22Rv1 (cell line): ENCODE data around the gene IL24.

Experiments used
- ZFX ChIP-seq: fragments of 450-650 bp; IDR thresholded peaks from 2 replicates; pipeline ENCODE4 v1.6.1; 2017; ENCODE audit warnings: antibody characterized with exemption, borderline replicate concordance
- TF ChIP-seq, protein P1 (sequence below): fragments of 450-650 bp; IDR thresholded peaks from 2 replicates; pipeline ENCODE4 v1.5.1; 2017; ENCODE audit warnings: mild to moderate bottlenecking

DNA sequence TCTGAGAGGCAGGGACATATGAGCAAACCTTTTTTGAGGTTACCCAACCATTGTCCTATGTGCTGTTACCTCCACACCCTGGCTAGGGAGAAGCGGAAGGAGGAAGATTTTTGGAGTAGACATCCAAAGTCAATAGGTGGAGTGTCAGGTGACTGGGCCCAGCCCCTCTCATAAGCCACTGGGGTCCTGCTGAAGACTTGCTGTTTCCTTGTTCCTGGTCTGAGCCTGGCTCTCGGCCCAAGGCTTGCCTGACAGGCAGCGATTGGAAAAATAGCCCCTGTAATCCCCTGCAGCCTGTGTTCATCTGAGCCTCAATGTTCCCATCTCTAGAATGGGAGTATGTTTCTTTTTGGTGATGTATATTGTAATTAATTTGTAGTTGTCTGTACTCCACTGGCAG lies 55.9 kb downstream of the IL24 start:
- TF ChIP-seq, protein P1, sequence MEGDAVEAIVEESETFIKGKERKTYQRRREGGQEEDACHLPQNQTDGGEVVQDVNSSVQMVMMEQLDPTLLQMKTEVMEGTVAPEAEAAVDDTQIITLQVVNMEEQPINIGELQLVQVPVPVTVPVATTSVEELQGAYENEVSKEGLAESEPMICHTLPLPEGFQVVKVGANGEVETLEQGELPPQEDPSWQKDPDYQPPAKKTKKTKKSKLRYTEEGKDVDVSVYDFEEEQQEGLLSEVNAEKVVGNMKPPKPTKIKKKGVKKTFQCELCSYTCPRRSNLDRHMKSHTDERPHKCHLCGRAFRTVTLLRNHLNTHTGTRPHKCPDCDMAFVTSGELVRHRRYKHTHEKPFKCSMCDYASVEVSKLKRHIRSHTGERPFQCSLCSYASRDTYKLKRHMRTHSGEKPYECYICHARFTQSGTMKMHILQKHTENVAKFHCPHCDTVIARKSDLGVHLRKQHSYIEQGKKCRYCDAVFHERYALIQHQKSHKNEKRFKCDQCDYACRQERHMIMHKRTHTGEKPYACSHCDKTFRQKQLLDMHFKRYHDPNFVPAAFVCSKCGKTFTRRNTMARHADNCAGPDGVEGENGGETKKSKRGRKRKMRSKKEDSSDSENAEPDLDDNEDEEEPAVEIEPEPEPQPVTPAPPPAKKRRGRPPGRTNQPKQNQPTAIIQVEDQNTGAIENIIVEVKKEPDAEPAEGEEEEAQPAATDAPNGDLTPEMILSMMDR, result no peak
- TF ChIP-seq ZFX, result no peak
